Gastrocnemius medialis (tissue), 4 donors: ENCODE results near the gene ITGA3. TPM values are rescaled to one million over a fixed set of nuclear protein-coding genes. Genes with fewer than 3 reads are reported as not detected.
"Not testable (repeated sequence)": the region's sequence is repeated elsewhere in the genome, so short reads cannot be mapped to it uniquely, and the experiment has no call there.

Source experiments
- ATAC-seq, 2 donors: fragments of 150-250 bp; one replicate each; pipeline ENCODE4 v1.9.1; 2016
- DNase-seq, 2 donors: peaks; one replicate each; pipeline ENCODE4 v3.0.0-alpha.2; 2019
- H3K27ac ChIP-seq, 4 donors: fragments of 200-600 bp; sonication (generic); 1 replicate in 1 of 4; 2 replicates in 3 of 4; pipeline ENCODE4 v1.5.1; 2016 to 2018; ENCODE audit warnings: mild to moderate bottlenecking in 2 of 4, moderate library complexity in 1 of 4
- H3K27me3 ChIP-seq, 3 donors: fragments of 200-600 bp; sonication (generic) in 2 of 3; 1 replicate in 1 of 3; 2 replicates in 2 of 3; pipeline versions ENCODE4 v1.5.1 to v1.6.0; 2016 to 2019; ENCODE audit warnings: mild to moderate bottlenecking in 1 of 3, moderate library complexity in 1 of 3
- H3K36me3 ChIP-seq, 2 donors: fragments of 200-600 bp; sonication (generic) in 1 of 2; one replicate each; pipeline ENCODE4 v1.5.1; 2017 to 2018
- H3K4me1 ChIP-seq, 2 donors: fragments of 200-600 bp; sonication (generic) in 1 of 2; one replicate each; pipeline ENCODE4 v1.5.1; 2016 to 2017; ENCODE audit warnings: mild to moderate bottlenecking in 2 of 2
- H3K4me3 ChIP-seq, 4 donors: fragments of 200-600 bp; sonication (generic) in 3 of 4; 1 replicate in 1 of 4; 2 replicates in 3 of 4; pipeline ENCODE4 v1.5.1; 2016 to 2019; ENCODE audit warnings: mild to moderate bottlenecking in 2 of 4
- H3K9me3 ChIP-seq, 3 donors: fragments of 200-600 bp; sonication (generic) in 2 of 3; 1 replicate in 1 of 3; 2 replicates in 2 of 3; pipeline ENCODE4 v1.5.1; 2016 to 2019
- CTCF ChIP-seq, 5 experiments: fragments of 450-650 bp in 3 of 5; fragments of 200-600 bp in 2 of 5; sonication (generic) in 2 of 5; IDR thresholded peaks in 4 of 5; conservative IDR thresholded peaks in 1 of 5; 1 replicate in 4 of 5; 2 replicates in 1 of 5; pipeline ENCODE4 v1.5.1; 2016 to 2019; ENCODE audit warnings: antibody characterized with exemption in 5 of 5, mild to moderate bottlenecking in 3 of 5, moderate library complexity in 3 of 5
- POLR2A ChIP-seq, 2 donors: fragments of 450-650 bp; IDR thresholded peaks; one replicate each; pipeline ENCODE4 v1.6.1; 2017; ENCODE audit warnings: antibody characterized with exemption in 2 of 2, mild to moderate bottlenecking in 2 of 2, moderate library complexity in 2 of 2
- in situ Hi-C, 4 donors: fragments of 200-750 bp; cut with MboI; loops; one replicate each; pipeline versions ENCODE4 v1.15.0 to v1.8.0; 2017; ENCODE audit warnings: low sequenced_read_pairs in 4 of 4
- intact Hi-C: fragments of 100-400 bp; cut with DNase I; formaldehyde crosslinking; loops from one replicate; pipeline ENCODE4 v1.15.1; 2023; ENCODE audit warnings: low total_unique reads
- total RNA-seq, 4 donors: library from RNA; depleted of rRNA; stranded (reverse); fragments of >200 nt; gene quantifications; one replicate each; pipeline versions ENCODE4 v1.1.0 to v1.2.3, GENCODE V29; 2016

The ITGA3 gene
- total RNA-seq, 4 donors from 2014 or later, result 5.1 to 25.9 (median 18.4) TPM

DNA sequence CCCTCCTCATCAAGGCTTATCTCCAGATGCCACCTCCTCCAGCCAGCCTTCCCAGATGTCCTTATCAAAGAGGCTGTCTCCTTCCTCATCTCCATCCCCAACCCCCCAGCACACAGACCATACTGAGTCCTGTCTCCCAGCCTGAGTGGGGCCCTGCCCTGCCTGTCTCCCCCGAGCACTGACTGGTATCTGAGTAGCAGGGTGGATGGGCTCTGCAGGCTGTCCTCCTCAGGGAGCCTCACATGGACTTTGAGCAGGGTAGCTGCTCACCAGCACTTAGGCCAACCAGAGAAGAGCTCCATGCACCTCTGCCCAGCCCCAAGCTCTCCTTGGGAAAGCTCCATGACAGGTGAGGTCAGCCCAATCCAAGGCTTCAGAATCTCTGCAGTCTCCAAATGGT, 20.0 kb upstream of the ITGA3 start:
- Histone ChIP-seq H3K4me3 (no peak overlapping the region), H3K36me3 (no peaks in the 10 kb centered on the region), H3K27ac (no peak overlapping the region), H3K27me3 (no peaks in the 10 kb centered on the region), H3K9me3 (no peaks in the 10 kb centered on the region), H3K4me1 (no peaks in the 10 kb centered on the region)
- TF ChIP-seq POLR2A (IDR thresholded peaks at IDR 0.05) (no peak), CTCF (IDR thresholded peaks at IDR 0.05 in 4 of 5, conservative IDR thresholded peaks at IDR 0.05 in 1 of 5) (no peak)
- intact Hi-C loops (no loop called here), in situ Hi-C loops (no loop called here)
- DNase-seq (no peak), ATAC-seq (no peak)

GRCh38 chr17:50036455-50037261, 19.3 kb upstream of the ITGA3 start:
- Histone ChIP-seq H3K27ac (no peak overlapping the region), H3K36me3 (no peaks in the 10 kb centered on the region), H3K9me3 (no peaks in the 10 kb centered on the region), H3K4me1 (no peaks in the 10 kb centered on the region), H3K27me3 (no peaks in the 10 kb centered on the region), H3K4me3 (no peak overlapping the region)
- DNase-seq (no peak), ATAC-seq (no peak)
- TF ChIP-seq POLR2A (IDR thresholded peaks at IDR 0.05) (no peak), CTCF (IDR thresholded peaks at IDR 0.05 in 4 of 5, conservative IDR thresholded peaks at IDR 0.05 in 1 of 5) (no peak)
- intact Hi-C loops, result no loop called here
- in situ Hi-C loops, result no loop called here

GRCh38 chr17:50037321-50038107, 18.4 kb upstream of the ITGA3 start:
- Histone ChIP-seq H3K9me3 (no peaks in the 10 kb centered on the region), H3K27me3 (no peaks in the 10 kb centered on the region), H3K36me3 (no peaks in the 10 kb centered on the region), H3K4me3 (no peak overlapping the region), H3K27ac (no peak overlapping the region), H3K4me1 (no peaks in the 10 kb centered on the region)
- TF ChIP-seq POLR2A (IDR thresholded peaks at IDR 0.05) (no peak), CTCF (IDR thresholded peaks at IDR 0.05 in 4 of 5, conservative IDR thresholded peaks at IDR 0.05 in 1 of 5) (no peak)
- intact Hi-C loops, result no loop called here
- no peak for DNase-seq
- in situ Hi-C loops, result no loop called here
- ATAC-seq, result no peak

- intact Hi-C loops (no loop called here), in situ Hi-C loops (no loop called here)
- TF ChIP-seq POLR2A (IDR thresholded peaks at IDR 0.05), result no peak
- no peak for TF ChIP-seq CTCF (IDR thresholded peaks at IDR 0.05 in 4 of 5, conservative IDR thresholded peaks at IDR 0.05 in 1 of 5)
- no peaks in the 10 kb centered on the region for H3K36me3 ChIP-seq
- DNase-seq (no peak), ATAC-seq (no peak)
- H3K9me3 ChIP-seq, result no peaks in the 10 kb centered on the region
- no peak overlapping the region for H3K4me3 ChIP-seq
- H3K27ac ChIP-seq, result no peak overlapping the region
- H3K27me3 ChIP-seq, result no peaks in the 10 kb centered on the region
- H3K4me1 ChIP-seq, result peaks cover 5 to 7% of the 10 kb centered on the region in 2 donors
Observed at GRCh38 chr17:50039058-50039457, 16.9 kb upstream of the ITGA3 start.

DNA sequence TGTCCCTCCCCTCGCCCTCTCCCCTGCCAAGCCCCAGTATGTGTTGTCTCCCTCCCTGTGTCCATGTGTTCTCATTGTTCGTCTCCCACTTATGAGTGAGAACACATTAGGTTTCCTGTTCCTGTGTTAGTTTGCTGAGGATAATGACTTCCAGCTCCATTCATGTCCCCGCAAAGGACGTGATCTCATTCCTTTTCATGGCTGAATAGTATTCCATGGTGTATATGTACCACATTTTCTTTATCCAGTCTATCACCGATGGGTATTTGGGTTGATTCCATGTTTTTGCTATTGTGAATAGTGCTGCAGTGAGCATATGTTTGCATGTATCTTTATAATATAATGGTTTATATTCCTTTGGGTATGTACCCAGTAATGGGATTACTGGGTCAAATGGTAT, 15.4 kb upstream of the ITGA3 start:
- in situ Hi-C loops, H3K27me3 ChIP-seq, intact Hi-C loops, H3K9me3 ChIP-seq, ATAC-seq, H3K27ac ChIP-seq, H3K4me3 ChIP-seq, H3K36me3 ChIP-seq, DNase-seq: not testable (repeated sequence)
- peaks cover 12 to 17% of the 10 kb centered on the region in 2 donors for H3K4me1 ChIP-seq
